Measurements from ENCODE around the gene EGFL8.

DNA sequence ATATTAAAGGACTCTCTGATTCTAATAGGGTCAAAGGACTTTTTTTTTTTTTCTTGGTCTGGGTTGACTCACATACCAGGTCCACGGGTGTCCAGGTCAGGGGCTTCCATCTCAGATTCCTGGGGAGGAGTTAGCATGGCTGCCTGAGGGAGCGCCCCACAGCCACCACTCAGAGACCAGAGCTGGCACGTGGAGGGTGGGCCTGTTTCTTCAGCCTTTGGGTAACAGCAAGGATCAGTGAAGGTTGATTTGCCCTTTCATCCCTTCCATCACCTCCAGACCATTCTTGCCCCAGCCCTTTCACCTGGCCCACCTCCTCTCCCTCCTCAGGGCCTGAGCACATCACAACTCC lies 33.9 kb downstream of the EGFL8 start:
- TF ChIP-seq, protein P1, sequence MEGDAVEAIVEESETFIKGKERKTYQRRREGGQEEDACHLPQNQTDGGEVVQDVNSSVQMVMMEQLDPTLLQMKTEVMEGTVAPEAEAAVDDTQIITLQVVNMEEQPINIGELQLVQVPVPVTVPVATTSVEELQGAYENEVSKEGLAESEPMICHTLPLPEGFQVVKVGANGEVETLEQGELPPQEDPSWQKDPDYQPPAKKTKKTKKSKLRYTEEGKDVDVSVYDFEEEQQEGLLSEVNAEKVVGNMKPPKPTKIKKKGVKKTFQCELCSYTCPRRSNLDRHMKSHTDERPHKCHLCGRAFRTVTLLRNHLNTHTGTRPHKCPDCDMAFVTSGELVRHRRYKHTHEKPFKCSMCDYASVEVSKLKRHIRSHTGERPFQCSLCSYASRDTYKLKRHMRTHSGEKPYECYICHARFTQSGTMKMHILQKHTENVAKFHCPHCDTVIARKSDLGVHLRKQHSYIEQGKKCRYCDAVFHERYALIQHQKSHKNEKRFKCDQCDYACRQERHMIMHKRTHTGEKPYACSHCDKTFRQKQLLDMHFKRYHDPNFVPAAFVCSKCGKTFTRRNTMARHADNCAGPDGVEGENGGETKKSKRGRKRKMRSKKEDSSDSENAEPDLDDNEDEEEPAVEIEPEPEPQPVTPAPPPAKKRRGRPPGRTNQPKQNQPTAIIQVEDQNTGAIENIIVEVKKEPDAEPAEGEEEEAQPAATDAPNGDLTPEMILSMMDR (IDR thresholded peaks at IDR 0.05): no peak
- no peak for TF ChIP-seq POLR2AphosphoS5 (IDR thresholded peaks at IDR 0.05)
